DOHH2 (cell line): ENCODE measurements around the gene MOK.

ENCODE experiments used
- CTCF ChIP-seq: fragments of 200-600 bp; sonication (generic); IDR thresholded peaks from one replicate; pipeline ENCODE4 v1.5.1; 2014; ENCODE audit warnings: antibody characterized with exemption, mild to moderate bottlenecking, low read depth, low read length; ENCODE audit not compliant: poor library complexity, severe bottlenecking
- EZH2phosphoT487 ChIP-seq: fragments of 200-600 bp; sonication (generic); IDR thresholded peaks from 2 replicates; pipeline ENCODE4 v1.6.1; 2017; ENCODE audit warnings: borderline replicate concordance, mild to moderate bottlenecking, antibody characterized with exemption, low read length, moderate library complexity, mixed read lengths

- no peak for TF ChIP-seq CTCF
- no peak for TF ChIP-seq EZH2phosphoT487
Measured at GRCh38 chr14:102262929-102263462, 42.0 kb downstream of the MOK start.
